ENCODE data around the gene TNFRSF1A.
"Not testable (repeated sequence)": the region's sequence is repeated elsewhere in the genome, so short reads cannot be mapped to it uniquely, and the experiment has no call there.

The TNFRSF1A gene

DNA sequence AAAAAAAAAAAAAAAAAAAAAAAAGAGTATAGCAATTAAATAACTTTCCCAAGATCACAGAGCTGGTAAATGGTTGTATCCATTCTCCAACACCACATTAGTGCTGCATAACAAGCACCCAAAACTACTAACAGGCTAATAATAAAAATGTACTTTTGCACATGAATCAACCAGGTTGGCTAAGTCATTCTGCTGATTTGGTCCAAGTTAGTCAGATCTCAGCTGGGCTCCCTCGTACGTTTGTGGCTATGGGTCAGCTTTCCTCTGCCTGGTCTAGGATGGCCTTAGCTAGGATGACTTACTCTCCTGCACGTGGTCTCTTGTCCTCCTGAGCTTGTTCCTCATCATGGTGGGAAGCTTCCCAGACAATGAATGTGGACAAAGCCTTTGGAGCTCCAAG, 39.3 kb downstream of the TNFRSF1A start:
- no peak for DNase-seq

DNA sequence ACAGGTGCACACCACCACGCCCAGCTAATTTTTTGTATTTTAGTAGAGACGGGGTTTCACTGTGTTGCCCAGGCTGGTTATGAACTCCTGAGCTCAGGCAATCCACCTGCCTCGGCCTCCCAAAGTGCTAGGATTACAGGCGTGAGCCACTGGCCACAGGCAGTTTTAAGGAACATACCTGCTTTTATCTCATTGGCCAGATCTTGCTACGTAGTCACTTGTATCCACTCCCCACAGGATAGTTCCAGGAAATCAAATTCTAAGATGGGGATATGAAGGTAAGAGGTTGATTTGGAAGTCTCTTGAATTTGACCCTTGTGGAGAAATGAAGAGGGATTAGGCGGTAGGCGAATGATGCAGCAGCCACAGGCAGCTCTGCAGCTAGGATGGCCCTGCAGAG, 40.2 kb downstream of the TNFRSF1A start:
- no peak for DNase-seq

DNA sequence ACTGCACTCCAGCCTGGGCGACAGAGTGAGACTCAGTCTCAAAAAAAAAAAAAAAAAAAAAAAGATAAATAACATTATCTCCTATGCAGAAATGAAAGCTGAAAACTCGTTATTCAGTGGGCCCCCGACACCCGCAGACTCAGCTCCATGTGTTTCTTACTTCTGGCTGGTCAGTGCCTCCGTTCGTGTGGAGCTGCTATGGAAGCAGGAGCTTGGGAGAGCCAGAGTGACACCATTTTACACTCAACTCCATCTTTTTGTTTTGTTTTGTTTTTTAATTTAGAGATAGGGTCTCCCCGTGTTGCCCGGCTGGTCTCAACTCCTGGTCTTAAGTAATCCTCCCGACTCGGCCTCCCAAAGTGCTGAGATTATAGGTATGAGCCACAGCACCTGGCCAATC, 44.7 kb downstream of the TNFRSF1A start:
- DNase-seq: no peak

DNA sequence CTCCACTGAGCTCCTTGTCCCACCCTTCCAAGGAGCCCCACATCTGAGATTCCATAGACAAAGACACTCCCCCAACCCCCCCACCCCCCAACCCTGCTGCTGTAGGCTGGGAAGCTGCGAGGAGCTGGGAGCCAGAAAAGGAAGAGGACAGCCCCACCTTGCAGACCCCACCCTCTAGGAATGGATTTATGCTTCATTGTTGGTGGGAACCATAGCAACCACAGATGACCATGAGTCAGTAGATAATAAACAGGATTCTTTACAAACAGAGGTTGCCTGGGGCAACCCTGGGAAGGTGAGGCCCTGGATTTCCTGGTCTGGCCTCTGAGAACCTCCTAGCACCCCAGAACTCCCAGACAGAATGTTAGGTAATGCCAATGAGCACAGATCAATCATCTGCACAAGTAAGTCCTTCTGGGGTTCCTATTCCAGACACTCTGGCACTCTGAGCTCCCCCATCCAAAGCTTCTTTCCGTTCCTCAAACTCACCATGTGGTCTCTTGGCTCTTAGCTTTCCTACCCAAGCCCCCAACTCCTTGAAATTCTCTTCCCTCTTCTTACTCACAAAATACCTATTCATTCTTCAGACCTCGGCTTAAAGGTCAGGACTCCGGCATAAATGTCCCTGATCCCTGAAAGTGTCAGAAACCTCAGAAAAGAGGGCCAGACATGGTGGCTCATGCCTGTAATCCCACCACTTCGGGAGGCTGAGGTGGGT, 46.6 kb downstream of the TNFRSF1A start:
- no peak for DNase-seq

DNA sequence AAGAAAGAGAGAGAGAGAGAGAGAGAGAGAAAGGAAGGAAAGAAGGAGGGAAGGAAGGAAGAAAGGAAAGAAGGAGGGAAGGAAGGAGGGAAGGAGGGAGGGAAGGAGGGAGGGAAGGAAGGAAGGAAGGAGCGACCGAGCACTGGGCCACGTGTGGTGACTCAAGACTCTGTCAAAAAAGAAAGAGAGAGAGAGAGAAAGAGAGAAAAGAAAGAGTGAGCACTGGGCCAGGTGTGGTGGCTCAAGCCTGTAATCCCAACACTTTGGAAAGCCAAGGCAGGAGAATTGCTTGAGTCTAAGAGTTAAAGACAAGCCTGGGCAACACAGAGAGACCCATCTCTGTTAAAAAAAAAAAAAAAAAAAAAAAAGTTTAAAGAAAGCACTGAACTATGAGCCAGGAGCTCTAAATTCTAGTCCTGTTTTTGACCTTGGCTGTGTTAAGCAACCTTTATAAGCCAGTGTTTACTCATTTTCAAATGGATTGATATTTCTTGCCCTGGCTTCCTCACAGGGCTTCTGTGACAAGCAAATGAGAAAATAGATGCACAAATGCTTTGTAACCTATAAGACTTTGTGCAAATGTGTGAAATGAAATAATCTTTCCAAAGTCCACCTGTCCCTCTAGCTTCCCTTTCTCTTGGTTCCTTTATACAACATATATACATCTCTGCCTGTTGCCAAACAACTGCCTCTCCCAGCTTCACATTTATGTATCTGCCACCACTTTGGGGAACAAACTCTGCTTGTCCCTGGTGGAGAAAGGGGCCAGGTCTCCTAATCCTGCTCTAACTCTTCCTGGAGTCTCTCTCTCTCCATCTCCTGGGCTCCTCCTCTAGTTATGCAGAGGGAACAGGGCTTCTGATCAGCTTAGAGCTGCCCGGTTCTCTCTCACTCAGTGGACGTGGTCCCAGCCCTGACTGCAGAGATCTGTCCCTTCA, 47.5 kb downstream of the TNFRSF1A start:
- DNase-seq: no peak

DNA sequence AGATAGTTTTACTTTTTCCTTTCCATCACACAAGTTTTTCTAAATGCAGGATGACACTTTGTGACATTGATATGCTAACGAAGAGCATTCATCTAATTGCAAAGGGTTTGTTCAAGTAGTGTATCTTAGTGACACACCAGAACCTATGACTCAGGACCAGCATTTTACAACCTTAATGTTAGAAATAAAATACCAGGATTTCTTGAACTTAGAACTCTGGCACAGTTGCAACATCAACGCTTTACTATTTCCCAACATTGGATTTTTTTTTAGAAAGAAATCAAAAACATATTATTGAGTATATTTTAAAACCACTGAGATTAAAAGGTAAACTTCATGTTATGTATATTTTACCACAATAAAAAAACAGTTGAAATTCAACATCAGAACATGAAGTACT, 49.3 kb downstream of the TNFRSF1A start:
- DNase-seq: no peak

DNA sequence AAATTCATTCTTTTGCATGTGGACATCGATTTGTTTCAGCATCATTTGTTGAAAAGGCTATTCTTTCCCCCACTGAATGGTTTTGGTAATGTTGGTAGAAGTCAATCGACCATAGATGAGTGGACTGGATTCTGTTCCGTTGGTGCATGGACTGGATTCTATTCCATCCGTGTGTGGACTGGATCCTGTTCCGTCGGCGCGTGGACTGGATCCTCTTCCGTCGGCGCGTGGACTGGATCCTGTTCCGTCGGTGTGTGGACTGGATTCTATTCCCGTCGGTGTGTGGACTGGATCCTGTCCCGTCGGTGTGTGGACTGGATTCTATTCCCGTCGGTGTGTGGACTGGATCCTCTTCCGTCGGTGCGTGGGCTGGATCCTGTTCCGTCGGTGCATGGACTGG, 52.0 kb downstream of the TNFRSF1A start:
- DNase-seq: not testable (repeated sequence)

DNA sequence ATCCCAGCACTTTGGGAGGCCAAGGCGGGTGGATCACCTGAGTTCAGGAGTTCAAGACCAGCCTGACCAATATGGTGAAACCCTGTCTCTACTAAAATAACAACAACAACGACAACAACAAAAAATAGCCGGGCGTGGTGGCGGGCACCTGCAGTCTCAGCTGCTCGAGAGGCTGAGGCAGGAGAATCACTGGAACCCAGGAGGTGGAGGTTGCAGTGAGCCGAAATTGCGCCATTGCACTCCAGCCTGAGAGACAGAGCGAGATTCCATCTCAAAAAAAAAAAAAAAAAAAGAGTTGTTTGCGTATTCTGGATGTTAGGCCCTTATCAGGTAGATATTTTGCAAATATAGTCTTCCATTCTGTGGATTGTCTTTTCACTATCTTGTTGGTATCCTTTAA, 52.8 kb downstream of the TNFRSF1A start:
- DNase-seq: not testable (repeated sequence)

DNA sequence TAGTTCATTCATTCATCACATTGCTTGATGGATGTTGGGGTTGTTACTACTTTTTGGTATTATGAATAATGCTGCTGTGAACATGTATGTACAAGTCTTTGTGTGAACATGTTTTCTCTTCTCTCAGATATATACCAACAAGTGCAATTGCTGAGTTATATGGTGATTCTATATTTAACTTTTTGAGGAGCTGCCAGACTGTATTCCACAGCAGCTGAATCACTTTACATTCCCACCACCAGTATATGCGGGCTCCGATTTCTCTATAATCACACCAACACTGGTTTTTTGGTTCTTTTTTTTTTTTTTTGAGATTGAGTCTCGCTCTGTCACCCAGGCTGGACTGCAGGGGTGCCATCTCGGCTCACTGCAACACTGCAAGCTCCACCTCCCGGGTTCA, 53.6 kb downstream of the TNFRSF1A start:
- no peak for DNase-seq

DNA sequence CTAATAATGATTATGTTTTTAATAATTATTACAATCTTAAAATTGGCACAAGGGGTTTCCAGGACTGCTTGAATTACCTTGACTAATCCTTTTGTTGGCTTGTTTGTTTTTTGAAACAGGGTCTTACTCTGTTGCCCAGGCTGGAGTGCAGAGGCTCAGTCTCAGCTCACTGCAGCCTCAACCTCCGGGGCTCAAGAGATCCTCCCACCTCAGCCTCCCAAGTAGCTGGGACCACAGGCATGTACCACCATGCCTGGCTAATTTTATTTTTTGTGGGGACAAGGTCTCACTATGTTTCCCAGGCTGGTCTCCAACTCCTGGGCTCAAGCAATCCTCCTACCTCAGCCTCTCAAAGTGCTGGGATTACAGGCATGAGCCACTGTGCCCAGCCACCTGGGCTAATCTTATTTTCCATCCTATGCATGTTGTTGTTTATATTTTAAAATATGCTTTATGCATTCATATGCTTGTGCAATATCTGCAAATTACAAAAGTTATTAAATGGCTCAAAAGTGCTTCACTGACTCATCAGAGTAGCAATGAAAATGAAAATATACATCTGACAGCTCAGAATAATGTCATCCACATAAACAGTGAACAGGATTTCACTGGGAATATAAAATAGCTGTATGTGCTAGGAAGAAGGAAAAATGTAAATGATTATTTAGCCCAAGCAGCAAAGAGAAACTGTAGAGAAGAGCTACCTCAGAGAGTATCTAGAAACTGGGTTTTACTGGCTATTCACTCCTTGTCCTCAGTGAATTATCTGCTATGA, 56.2 kb downstream of the TNFRSF1A start:
- no peak for DNase-seq

DNA sequence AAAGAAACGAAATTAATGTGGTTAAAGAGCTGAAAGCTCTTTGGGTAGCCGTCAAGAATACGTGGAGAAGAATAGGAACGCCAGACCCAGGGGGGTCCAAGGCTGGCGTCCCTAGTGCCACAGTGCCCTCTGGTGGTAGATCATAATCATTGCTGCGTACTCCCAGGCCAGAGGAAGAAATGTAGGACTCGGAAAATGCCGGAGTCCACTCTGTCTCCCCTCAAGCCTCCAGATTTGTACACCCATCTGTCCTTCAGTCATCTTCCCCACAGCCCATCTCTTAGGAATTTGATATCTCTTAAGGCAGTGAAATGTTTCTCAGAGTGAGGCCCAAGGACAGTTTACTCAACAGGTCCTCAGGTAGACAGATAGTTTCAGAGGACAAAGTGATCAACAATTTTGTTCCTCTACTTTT, 56.8 kb downstream of the TNFRSF1A start:
- DNase-seq: peak; percentile 85

DNA sequence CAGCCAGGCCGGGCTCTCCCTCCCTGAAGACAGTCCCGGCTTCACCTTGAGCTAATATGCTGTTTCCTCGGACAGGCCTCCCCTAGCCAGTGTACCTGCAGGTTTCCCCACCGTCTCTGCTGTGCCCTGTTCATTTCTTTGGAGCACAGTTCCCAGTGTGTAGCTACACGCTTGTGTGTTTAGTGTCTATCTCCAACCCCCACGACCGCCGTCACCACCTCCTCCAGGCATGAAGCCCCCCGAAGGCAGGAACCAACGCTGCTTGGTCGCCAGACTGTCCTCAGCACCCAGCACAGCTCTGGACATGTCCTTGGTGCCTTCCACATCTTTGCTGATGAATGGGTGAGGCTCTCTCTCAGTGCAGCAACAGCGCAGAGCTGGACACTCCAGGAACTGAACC, 57.6 kb downstream of the TNFRSF1A start:
- no peak for DNase-seq

DNA sequence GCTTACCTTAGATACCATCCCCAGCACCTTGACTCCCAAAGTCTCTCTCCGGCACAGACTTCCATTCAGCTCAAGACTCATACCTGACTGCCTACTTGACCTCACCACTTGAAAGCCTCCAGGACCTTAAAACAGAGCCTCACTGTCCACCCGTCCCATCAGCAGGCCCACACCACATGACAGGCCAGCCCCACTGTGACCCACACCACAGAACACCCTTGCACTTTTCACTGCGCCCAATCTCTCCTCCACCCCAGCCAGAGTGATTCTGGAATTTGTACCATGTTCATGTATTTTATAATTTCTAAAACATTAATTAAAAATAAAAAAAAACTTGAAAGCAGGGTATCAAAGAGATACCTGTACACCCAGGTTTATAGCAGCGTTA, 59.4 kb downstream of the TNFRSF1A start:
- no peak for DNase-seq

DNA sequence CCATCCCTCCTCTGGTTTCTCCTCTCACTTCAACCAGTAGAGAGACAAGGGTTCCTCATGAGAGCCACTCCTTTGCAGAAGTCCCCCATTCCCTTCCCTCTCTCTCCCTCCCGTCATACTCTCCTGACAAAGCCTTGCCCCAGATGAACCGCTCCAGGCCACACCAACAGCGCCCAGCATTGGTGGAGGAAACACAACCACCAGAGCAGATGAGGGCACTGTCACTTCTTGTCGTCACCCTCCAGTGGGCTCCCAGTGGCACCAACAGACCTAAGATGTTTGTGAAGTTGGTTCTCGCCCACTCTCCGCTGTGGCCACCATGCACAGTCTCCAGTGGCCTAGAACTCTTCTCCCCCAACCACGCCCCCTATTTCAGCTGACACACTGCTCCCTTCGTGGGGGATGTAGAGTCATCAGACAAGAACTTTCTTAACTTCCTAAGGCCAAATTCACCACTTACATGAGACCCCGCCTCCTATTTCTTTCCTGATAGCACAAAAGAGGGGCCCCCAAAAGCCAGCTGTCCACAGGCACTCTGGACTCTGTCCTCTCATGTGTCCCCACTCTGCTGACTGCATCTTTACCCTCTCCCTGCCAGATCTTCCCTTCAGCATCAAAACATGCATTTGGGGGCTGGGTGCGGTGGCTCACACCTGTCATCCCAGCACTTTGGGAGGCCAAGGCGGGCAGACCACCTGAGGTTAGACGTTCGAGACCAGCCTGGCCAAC, 60.6 kb downstream of the TNFRSF1A start:
- no peak for DNase-seq

DNA sequence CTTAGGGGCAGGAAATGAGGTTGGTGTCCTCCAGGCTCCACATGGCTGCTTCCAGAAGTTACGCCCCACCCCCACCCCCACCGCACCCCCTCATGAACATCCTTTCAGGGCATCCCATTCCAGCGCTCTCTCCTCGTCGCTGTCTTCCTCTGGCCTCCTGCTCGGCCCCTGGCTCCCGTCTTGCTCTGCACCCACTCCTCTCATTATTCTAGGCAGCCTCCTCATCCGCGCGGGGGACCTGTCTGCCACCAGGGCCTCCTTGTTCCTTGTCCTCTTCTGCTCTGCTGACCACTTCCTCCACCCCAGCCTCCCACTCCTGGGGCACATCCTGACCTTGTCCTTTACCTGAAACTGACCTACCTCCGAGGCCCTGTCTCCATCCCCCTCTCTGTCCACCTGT, 61.2 kb downstream of the TNFRSF1A start:
- DNase-seq: no peak

DNA sequence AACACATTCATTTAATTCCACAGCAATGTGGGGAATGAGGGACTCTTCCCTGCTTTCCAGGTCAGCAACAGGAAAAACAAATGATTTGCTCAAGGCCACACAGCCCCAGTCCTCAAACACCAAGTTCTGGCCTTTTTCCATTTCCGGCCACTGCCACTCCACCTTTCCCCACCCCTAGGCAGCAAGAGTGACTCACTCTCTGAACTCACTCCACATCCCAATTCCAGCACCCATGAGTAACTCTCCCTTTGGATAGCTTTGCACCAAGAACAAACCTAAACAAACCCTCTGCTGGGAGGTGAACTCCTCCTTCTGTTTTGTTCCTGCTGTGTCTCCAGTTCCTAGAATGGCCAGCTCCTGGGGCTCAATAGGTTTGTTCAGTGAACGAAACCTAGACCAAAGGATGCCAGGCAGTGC, 61.8 kb downstream of the TNFRSF1A start:
- DNase-seq: no peak

DNA sequence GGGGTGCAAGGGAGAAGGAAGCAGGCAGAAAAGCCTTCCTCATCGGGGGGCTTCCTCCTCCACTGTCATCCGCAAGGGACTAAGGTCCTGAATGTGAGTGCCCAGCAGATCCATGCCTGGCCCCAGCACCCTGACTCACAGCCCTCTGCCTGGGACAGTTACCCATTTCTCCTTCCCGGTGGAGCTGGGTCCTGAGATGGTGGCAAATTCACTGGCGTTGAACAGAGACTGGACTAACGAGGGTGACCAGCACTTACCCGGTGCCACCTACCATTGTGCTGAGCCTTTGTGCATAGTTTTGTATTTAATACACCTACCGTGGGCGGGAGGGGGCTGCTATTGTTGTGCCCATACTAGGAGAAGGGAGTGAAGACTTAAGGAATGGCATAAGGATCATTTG, 62.2 kb downstream of the TNFRSF1A start:
- DNase-seq: no peak

DNA sequence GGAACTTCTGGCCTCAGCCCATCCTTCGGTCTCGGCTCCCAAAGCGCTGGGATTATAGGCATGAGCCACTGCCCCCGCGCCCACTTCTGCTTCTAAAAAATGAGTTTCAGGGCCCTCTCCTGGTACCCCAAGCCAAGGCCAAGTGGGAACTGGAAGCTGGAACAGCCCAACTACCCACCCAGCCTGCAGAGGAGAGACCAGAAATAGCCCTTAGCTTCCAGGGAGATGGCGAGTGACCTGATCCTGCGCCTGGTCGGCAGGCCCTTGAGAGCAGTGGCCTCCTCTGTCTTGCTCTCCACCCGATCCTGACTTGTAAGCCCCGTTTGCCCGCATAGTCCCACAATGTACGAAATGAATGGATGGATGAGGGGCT, 62.6 kb downstream of the TNFRSF1A start:
- no peak for DNase-seq
